H1 (cell line): Measurements from ENCODE around the gene ANKS1A.
"Not testable (repeated sequence)": the region's sequence is repeated elsewhere in the genome, so short reads cannot be mapped to it uniquely, and the experiment has no call there.

Experiments used
- TF ChIP-seq, protein P1 (sequence below), 3 experiments: IDR thresholded peaks; 1 replicate in 2 of 3; 2 replicates in 1 of 3; pipeline versions ENCODE4 v1.5.1 to v1.6.1; 2011; ENCODE audit warnings: low read length in 3 of 3, mild to moderate bottlenecking in 3 of 3, inconsistent platforms in 2 of 3, low read depth in 1 of 3, moderate library complexity in 1 of 3; ENCODE audit not compliant: insufficient read depth in 1 of 3; ENCODE audit errors: control extremely low read depth in 1 of 3
- TF ChIP-seq, protein P2 (sequence below): IDR thresholded peaks from 2 replicates; pipeline ENCODE4 v1.6.1; 2012; ENCODE audit warnings: inconsistent platforms

DNA sequence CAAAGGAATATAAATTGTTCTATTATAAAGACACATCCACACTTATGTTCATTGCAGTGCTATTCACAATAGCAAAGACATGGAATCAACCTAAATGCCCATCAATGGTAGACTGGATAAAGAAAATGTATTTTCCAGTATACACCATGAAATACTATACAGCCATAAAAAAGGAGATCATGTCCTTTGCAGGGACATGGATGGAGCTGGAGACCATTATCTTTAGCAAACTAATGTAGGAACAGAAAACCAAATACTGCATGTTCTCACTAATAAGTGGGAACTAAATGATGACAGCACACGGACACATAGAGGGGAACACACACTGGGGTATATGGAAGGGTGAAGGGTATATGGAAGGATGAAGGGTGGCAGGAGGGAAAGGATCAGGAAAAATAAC is 5.0 kb upstream of the ANKS1A start:
- TF ChIP-seq, protein P1, sequence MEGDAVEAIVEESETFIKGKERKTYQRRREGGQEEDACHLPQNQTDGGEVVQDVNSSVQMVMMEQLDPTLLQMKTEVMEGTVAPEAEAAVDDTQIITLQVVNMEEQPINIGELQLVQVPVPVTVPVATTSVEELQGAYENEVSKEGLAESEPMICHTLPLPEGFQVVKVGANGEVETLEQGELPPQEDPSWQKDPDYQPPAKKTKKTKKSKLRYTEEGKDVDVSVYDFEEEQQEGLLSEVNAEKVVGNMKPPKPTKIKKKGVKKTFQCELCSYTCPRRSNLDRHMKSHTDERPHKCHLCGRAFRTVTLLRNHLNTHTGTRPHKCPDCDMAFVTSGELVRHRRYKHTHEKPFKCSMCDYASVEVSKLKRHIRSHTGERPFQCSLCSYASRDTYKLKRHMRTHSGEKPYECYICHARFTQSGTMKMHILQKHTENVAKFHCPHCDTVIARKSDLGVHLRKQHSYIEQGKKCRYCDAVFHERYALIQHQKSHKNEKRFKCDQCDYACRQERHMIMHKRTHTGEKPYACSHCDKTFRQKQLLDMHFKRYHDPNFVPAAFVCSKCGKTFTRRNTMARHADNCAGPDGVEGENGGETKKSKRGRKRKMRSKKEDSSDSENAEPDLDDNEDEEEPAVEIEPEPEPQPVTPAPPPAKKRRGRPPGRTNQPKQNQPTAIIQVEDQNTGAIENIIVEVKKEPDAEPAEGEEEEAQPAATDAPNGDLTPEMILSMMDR (IDR thresholded peaks at IDR 0.05; ENCODE audit: control extremely low read depth in 1 of 3, insufficient read depth in 1 of 3, low read depth in 1 of 3, low read length in 3 of 3), result not testable (repeated sequence)
- TF ChIP-seq, protein P2, sequence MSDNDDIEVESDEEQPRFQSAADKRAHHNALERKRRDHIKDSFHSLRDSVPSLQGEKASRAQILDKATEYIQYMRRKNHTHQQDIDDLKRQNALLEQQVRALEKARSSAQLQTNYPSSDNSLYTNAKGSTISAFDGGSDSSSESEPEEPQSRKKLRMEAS, result not testable (repeated sequence)
